ENCODE data around the gene TIPRL. TPM values are rescaled to one million over a fixed set of nuclear protein-coding genes. Genes with fewer than 3 reads are reported as not detected.

TIPRL gene
- polyA plus RNA-seq (2012; ENCODE audit: missing spikeins), result 37.1 TPM

DNA sequence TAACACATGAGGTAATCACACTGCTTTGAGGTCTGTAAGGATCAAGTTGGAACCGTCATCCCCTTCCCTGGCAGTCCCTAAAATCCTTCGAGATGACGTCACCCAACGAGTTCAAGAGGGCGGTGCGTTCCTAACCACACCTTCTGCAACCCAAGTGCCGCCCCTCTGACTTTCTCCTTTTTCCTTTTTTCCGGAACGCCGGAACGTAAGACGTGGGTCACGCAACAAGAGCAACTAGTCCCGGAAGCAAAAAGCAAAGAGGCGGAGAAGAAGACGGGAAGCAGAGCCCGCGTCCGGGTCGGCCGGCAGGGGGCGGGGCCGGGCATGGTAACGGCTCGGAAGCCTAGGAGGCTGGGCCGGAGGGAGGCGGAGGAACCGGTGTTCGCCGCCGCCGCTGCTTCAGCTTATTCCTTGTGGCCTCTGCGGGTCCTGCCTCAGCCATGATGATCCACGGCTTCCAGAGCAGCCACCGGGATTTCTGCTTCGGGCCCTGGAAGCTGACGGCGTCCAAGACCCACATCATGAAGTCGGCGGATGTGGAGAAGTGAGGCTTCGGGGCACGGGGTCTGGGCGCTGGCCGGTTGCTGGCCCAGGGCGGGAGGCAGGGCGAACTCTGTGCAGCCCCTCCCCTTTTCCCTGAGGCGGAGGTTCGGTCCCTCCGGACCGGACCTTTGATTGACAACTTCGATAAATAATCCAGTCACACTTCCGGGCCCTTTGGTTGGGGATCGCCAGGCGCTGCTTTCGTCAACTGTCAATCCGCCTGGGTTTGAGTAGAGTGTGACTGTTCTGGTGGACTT lies at the start of gene TIPRL:
TSS of gene TIPRL (plus strand) at position 325 of the 800 bp plus-strand sequence. CDS start at position 441, 116 bp downstream.
- TF ChIP-seq TAF1 (IDR thresholded peaks at IDR 0.05; ENCODE audit: borderline replicate concordance, low read depth, low read length) (no peak), POLR2AphosphoS5 (IDR thresholded peaks at IDR 0.05; ENCODE audit: low read depth, low read length) (peak; percentile 69; the same call in 1 of the 2 replicates), POLR2A (IDR thresholded peaks at IDR 0.05; ENCODE audit: low read depth, low read length) (peak; percentile 62)
- peak; percentile 80 for DNase-seq (ENCODE audit: insufficient read length)
- FAIRE-seq, result peak; percentile 96

- FAIRE-seq, result no peak
- DNase-seq (ENCODE audit: insufficient read length), result no peak
- no peak for TF ChIP-seq TAF1 (IDR thresholded peaks at IDR 0.05; ENCODE audit: borderline replicate concordance, low read depth, low read length)
- TF ChIP-seq POLR2A (IDR thresholded peaks at IDR 0.05; ENCODE audit: low read depth, low read length), result no peak
- no peak for TF ChIP-seq POLR2AphosphoS5 (IDR thresholded peaks at IDR 0.05; ENCODE audit: low read depth, low read length)
These were observed 48.8 kb upstream of the TIPRL start for GRCh38 chr1:168129933-168130332.

- no peak for FAIRE-seq
- TF ChIP-seq POLR2A (IDR thresholded peaks at IDR 0.05; ENCODE audit: low read depth, low read length), result no peak
- no peak for TF ChIP-seq TAF1 (IDR thresholded peaks at IDR 0.05; ENCODE audit: borderline replicate concordance, low read depth, low read length)
- no peak for TF ChIP-seq POLR2AphosphoS5 (IDR thresholded peaks at IDR 0.05; ENCODE audit: low read depth, low read length)
- DNase-seq (ENCODE audit: insufficient read length), result no peak
These were observed 44.6 kb upstream of the TIPRL start for GRCh38 chr1:168134132-168134531.

GRCh38 chr1:168134642-168135041 lies 44.1 kb upstream of the TIPRL start:
- FAIRE-seq (no peak), DNase-seq (ENCODE audit: insufficient read length) (no peak)
- TF ChIP-seq POLR2A (IDR thresholded peaks at IDR 0.05; ENCODE audit: low read depth, low read length) (no peak), TAF1 (IDR thresholded peaks at IDR 0.05; ENCODE audit: borderline replicate concordance, low read depth, low read length) (no peak), POLR2AphosphoS5 (IDR thresholded peaks at IDR 0.05; ENCODE audit: low read depth, low read length) (no peak)

GRCh38 chr1:168135116-168135920 lies 43.4 kb upstream of the TIPRL start:
- no peak for DNase-seq (ENCODE audit: insufficient read length)
- peak; percentile 33 for FAIRE-seq
- TF ChIP-seq POLR2A (IDR thresholded peaks at IDR 0.05; ENCODE audit: low read depth, low read length) (no peak), TAF1 (IDR thresholded peaks at IDR 0.05; ENCODE audit: borderline replicate concordance, low read depth, low read length) (no peak), POLR2AphosphoS5 (IDR thresholded peaks at IDR 0.05; ENCODE audit: low read depth, low read length) (no peak)

DNA sequence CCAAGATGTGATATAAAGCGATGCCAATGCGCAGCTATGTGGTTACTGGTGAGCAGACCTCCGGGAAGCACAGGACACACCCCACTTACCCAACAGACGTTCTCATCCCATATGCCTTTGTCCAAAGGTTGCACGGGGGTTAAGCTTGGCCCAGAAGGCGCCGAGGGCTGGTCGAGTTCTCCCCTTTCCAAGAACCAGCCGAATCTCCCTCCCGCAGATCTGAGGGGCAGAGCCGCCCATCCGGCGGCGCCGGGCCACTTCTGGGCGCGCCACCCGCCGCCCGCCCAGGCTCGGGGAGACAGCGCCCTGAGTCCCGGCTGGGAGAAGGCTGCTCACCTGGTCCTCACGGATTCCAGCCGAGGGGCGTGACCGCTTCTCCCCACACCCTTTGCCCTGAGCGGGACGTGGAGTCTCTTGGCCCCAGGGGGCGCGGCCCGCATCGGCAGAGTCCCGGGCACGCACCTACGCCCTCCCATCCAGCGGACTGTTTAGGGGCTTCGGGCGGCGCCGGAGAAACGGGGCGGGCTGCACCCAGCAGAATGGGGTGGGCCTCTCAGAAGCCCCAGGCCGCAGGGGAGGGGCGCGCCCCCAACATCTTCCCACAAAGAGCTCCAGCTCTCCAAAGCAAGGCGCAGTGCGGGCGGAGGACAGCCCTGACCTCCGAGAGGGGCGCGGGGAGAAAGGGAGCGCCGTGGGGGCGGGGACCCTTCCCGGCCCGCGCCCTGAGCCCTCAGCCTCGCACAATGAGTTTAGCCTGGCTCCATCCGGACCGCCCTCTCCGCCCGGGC lies 42.6 kb upstream of the TIPRL start:
- FAIRE-seq (no peak), DNase-seq (ENCODE audit: insufficient read length) (peak; percentile 23)
- no peak for TF ChIP-seq POLR2A (IDR thresholded peaks at IDR 0.05; ENCODE audit: low read depth, low read length)
- TF ChIP-seq TAF1 (IDR thresholded peaks at IDR 0.05; ENCODE audit: borderline replicate concordance, low read depth, low read length), result no peak

DNA sequence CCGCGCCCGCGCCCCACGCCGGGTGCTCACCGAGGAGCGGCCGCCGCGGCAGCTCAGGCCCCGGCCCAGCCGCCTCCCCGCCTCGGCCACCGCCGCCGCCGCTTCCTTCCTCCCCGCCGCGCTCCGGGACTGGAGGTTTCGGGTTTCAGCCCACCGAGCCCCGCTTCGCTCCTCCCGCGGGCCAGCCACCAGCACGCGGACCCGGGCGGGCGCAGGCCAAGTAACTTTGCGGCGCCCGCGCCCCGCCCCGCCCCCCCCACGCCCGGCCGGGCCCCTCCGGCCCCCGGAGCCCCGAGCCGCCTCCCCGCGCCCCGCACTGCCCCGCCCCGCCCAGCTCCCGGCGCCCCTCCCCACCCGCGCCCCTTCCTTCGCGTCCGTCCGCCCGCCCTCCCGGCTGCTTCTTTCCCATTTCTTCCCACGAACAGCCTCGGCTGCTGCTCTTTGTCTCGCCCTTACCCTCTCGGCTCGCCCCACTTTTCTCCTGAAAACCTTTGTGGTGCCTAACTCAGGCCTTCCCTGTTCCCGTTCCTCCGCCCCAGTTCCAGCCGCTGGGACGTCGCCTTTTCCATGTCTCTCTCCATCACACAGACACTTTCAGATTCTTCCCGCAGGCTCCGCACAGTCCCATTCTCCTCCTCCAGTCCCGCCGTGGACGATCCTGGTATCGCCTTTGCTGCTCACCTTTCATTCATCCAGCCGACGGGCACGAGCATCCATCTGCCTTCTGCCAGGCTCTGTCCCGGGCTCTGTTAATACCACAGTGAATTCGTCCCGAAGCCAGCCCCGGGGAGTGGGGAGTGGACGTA lies 41.9 kb upstream of the TIPRL start, which contains the start of gene GPR161:
TSS of gene GPR161 (minus strand) at position 222 of the 806 bp plus-strand sequence. CDS start 32,080 bp downstream, outside the sequence.
- no peak for TF ChIP-seq POLR2A (IDR thresholded peaks at IDR 0.05; ENCODE audit: low read depth, low read length)
- no peak for TF ChIP-seq TAF1 (IDR thresholded peaks at IDR 0.05; ENCODE audit: borderline replicate concordance, low read depth, low read length)
- no peak for TF ChIP-seq POLR2AphosphoS5 (IDR thresholded peaks at IDR 0.05; ENCODE audit: low read depth, low read length)
- FAIRE-seq (no peak), DNase-seq (ENCODE audit: insufficient read length) (peak; percentile 23)

DNA sequence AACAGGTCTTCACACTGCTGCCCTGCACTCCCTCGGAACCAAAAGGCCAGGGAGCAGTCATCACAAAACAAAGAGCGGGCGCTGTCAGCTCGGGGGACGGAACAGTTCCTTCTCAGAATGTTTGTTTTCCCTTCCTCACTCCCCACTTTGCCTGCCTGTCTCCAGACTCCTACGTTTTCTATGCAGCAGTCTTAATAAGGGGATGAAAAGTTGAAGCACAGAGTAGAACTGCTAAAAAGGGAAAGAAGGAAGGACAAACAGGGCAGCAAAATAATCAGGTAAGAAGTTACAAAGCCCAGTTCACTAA lies 41.3 kb upstream of the TIPRL start:
- FAIRE-seq (no peak), DNase-seq (ENCODE audit: insufficient read length) (no peak)
- TF ChIP-seq TAF1 (IDR thresholded peaks at IDR 0.05; ENCODE audit: borderline replicate concordance, low read depth, low read length), result no peak
- no peak for TF ChIP-seq POLR2AphosphoS5 (IDR thresholded peaks at IDR 0.05; ENCODE audit: low read depth, low read length)
- no peak for TF ChIP-seq POLR2A (IDR thresholded peaks at IDR 0.05; ENCODE audit: low read depth, low read length)

DNA sequence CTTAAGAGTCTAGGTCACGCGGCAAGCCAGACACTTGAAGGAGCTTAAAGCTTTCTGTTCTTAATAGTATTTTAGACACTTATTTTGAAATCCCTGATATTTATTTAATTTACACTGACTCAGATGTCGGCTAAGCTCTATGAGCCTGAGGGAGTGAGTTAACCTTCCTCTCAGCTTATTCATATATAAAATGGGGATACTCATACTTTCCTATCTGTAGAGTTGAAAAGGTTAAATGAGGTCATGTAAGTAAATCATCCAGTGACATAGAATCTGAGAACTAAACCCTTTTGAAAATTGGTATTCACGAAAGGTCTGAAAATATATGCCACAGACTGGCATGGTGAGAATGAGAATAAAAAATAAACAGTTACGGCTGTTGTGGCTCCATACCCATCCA lies 40.6 kb upstream of the TIPRL start:
- no peak for FAIRE-seq

GRCh38 chr1:168139070-168139469 lies 39.7 kb upstream of the TIPRL start:
- TF ChIP-seq TAF1 (IDR thresholded peaks at IDR 0.05; ENCODE audit: borderline replicate concordance, low read depth, low read length), result no peak
- no peak for TF ChIP-seq POLR2A (IDR thresholded peaks at IDR 0.05; ENCODE audit: low read depth, low read length)
- no peak for TF ChIP-seq POLR2AphosphoS5 (IDR thresholded peaks at IDR 0.05; ENCODE audit: low read depth, low read length)
- no peak for FAIRE-seq
- no peak for DNase-seq (ENCODE audit: insufficient read length)

More for the DNA sequence above, 40.6 kb upstream of the TIPRL start:
- DNase-seq (ENCODE audit: insufficient read length), result no peak
- TF ChIP-seq POLR2A (IDR thresholded peaks at IDR 0.05; ENCODE audit: low read depth, low read length), result no peak
- no peak for TF ChIP-seq POLR2AphosphoS5 (IDR thresholded peaks at IDR 0.05; ENCODE audit: low read depth, low read length)
- TF ChIP-seq TAF1 (IDR thresholded peaks at IDR 0.05; ENCODE audit: borderline replicate concordance, low read depth, low read length), result no peak
